Duodenal mucosa (tissue), 2 donors: Measurements from ENCODE around the gene STX18.

ENCODE experiments used
- H3K27ac ChIP-seq: one replicate; pipeline ENCODE4 v1.7.0; 2013; ENCODE audit warnings: low read depth, low read length
- H3K27me3 ChIP-seq, 2 donors: one replicate each; pipeline ENCODE4 v1.7.0; 2013; ENCODE audit warnings: low read length in 2 of 2, control low read depth in 1 of 2; ENCODE audit not compliant: insufficient read depth in 2 of 2, control insufficient read depth in 1 of 2
- H3K36me3 ChIP-seq, 2 donors: one replicate each; pipeline ENCODE4 v1.7.0; 2013; ENCODE audit warnings: low read length in 2 of 2, control low read depth in 1 of 2; ENCODE audit not compliant: insufficient read depth in 2 of 2, control insufficient read depth in 1 of 2
- H3K4me1 ChIP-seq, 2 donors: one replicate each; pipeline ENCODE4 v1.7.0; 2013; ENCODE audit warnings: low read length in 2 of 2, control low read depth in 1 of 2; ENCODE audit not compliant: insufficient read depth in 2 of 2, control insufficient read depth in 1 of 2
- H3K4me3 ChIP-seq, 2 donors: one replicate each; pipeline ENCODE4 v1.7.0; 2013; ENCODE audit warnings: low read length in 2 of 2, low read depth in 1 of 2
- H3K9ac ChIP-seq, 2 donors: one replicate each; pipeline ENCODE4 v1.7.0; 2013; ENCODE audit warnings: low read length in 2 of 2, low read depth in 1 of 2
- H3K9me3 ChIP-seq, 2 donors: one replicate each; pipeline ENCODE4 v1.7.0; 2013; ENCODE audit warnings: low read length in 2 of 2, control low read depth in 1 of 2; ENCODE audit not compliant: control insufficient read depth in 1 of 2

STX18 gene

DNA sequence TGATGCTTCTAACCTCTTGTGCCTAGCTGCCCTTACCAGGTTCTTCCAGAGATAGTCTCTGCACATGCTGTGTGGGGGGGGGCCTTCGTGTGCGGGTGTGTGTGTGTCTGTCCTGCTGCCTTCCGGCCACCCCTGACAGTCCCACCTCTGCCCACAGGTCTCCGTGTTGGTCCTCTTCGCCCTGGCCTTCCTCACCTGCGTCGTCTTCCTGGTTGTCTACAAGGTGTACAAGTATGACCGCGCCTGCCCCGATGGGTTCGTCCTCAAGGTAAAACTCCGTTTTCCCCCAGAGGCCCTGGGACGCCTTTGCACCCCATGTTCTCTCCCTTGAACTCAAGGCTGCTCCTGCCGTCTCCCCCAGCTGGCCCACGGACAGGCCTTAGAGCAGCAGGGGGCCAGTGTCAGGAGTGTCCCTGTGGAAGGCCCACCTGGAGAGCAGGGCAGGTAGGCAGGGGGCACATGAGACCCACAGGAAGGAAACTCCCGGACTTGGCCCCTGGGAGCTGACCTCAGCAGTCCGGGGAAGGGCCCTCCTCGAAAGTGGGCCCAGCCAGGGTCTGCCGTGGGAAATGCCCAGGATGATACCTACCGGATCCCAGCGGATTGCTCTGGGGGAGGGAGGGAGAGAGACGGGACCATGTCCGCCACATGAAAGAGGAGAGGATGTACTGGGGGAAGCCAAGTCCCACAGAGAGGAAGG is 132.3 kb downstream of the STX18 start:
- Histone ChIP-seq H3K4me1 (no peaks in the 10 kb centered on the region), H3K4me3 (no peak overlapping the region), H3K9ac (no peak overlapping the region), H3K9me3 (no peaks in the 10 kb centered on the region), H3K27ac (no peak overlapping the region), H3K27me3 (no peaks in the 10 kb centered on the region), H3K36me3 (no peaks in the 10 kb centered on the region)

DNA sequence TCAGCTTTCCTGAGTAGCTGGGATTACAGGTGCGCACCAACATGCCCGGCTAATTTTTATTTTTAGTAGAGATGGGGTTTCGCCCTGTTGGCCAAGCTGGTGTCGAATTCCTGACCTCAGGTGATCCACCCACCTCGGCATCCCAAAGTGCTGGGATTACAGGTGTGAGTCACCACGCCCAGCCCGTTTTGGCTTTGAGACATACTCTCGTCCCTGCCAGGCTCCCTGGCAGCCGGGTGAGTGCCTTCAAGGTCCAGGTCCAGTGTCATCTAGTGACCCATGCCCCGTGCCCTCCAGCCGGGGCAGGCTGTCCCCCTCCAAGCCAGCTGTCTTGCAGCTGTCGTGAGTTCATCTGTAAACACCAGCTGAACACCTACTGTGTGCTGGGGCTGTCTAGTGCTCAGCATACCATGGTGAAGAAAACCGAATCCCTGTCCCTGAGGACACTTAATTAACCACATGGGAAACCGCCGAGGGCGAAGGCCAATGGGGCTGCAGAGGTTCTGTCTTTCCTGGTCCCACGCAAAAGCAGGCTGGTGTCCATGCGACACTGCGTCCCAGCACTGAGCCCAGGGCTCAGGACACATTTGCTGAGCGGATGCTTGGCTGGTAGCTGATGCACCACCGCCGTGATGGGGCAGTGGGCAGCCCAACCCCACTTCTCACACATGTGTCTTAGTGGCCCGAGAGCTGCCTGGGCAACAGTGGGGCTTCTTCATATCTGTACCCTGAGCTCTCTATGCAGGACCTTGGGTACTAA is 133.1 kb downstream of the STX18 start:
- Histone ChIP-seq H3K9me3 (no peaks in the 10 kb centered on the region), H3K27me3 (no peaks in the 10 kb centered on the region)

DNA sequence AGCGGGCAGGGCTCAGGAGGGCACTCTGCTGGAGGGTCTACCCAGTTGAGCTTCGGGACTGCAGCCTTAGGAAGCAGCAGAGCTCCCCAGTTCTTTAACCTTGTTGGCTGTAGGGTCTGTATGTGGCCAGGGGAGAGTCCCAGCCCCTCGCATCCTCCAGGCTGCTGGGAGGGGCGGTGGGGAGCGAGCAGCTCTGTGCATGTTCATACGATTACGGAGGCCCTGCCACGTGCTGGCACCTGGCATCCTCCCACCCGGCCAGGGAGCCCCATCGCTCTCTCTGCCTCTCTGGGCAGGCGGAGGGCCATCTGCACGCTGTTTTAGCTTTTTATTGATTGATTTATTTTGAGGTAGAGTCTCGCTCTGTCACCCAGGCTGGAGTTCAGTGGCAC is 133.7 kb downstream of the STX18 start:
- Histone ChIP-seq H3K27me3 (no peaks in the 10 kb centered on the region), H3K36me3 (no peaks in the 10 kb centered on the region), H3K9ac (no peak overlapping the region), H3K9me3 (no peaks in the 10 kb centered on the region), H3K4me3 (no peak overlapping the region), H3K4me1 (no peaks in the 10 kb centered on the region), H3K27ac (no peak overlapping the region)

More for the DNA sequence above, 133.1 kb downstream of the STX18 start:
- no peaks in the 10 kb centered on the region for H3K36me3 ChIP-seq
- no peak overlapping the region for H3K9ac ChIP-seq
- no peak overlapping the region for H3K4me3 ChIP-seq
- no peak overlapping the region for H3K27ac ChIP-seq
- no peaks in the 10 kb centered on the region for H3K4me1 ChIP-seq

DNA sequence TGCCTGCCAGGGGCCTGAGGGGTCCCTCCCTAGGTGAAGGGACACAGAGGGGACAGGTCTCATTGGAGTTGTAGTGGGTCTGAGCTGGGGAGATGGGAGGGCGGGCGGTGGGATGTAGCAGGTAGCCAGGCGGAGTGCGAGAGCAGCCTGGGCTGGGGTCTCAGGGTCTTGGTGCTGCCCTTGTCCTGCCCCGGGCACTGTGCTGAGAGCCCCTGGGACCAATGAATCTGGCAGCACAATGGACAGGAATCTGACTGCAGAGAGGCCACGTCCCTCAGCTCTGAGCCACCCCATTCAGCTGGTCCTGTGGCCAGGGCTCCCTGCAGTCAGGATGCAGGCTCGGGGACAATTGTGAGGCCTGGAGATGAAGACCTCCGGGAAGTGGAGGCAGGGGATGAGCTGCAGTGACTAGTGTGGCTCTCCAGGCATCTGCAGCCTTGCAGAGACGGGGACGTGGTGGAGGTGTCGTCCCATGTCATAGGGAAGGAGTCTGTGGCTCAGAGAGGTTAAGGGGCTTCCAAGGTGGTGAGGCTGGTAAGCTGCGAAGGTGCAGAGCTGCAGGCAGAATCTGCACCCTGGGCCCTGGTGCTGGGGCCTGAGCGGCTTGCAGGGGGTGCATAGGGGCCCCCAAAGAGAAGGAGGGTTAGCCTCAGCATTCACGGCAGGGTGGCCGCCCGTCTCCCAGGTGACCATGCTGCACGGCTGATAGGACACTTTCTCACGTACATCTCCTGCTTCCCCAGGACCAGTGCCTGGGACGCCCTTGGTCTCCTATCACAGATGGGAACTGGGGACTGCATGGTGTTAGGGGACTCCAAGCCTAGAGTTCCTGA is 134.3 kb downstream of the STX18 start:
- no peak overlapping the region for H3K27ac ChIP-seq

DNA sequence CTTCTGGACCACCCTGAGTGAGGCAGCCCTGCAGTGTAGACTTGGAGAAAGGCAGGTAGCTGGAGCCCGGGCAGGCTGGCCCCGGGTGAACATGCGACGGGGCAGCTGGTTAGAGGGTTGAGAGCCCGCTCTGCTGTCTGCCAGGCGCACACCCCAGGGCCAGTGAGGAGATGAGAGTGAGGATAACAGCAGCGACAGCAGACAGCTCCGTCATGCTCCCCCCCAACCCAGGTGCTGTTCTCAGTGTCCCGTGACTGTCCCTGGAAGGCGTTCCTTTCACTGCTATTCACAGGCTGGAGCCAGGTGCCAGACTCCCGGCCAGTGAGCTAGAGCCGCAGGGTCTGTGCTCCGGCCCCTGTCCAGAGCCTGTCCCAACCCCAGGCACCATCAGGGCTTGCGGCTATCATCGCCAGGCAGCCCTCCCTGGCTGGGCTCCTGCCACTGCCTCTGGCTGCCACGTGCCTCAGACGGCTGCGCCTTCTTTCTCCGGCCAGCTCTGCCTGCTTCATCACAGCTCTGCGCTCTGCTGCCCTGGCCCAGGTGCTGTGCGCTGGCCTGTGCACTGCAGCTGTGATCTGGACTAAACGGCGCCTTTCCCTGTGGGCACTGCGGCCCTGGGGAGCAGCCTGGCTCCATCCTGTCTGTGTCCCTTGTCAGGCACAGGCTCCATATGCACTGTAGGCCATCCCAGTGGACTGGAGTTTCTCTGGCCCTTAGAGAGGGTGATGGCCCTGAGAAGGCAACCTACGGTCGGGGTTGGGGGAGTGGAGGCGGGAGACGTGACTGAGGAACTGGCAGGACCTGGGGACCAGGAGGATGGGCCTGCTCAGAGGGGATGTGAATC is 135.2 kb downstream of the STX18 start:
- no peaks in the 10 kb centered on the region for H3K9me3 ChIP-seq
- H3K36me3 ChIP-seq: no peaks in the 10 kb centered on the region
- H3K27me3 ChIP-seq: no peaks in the 10 kb centered on the region
- H3K9ac ChIP-seq: no peak overlapping the region
- no peak overlapping the region for H3K4me3 ChIP-seq
- no peak overlapping the region for H3K27ac ChIP-seq
- no peaks in the 10 kb centered on the region for H3K4me1 ChIP-seq

More for the DNA sequence above, 134.3 kb downstream of the STX18 start:
- H3K36me3 ChIP-seq: no peaks in the 10 kb centered on the region
- H3K27me3 ChIP-seq: no peaks in the 10 kb centered on the region
- no peak overlapping the region for H3K9ac ChIP-seq
- no peaks in the 10 kb centered on the region for H3K4me1 ChIP-seq
- no peak overlapping the region for H3K4me3 ChIP-seq
- no peaks in the 10 kb centered on the region for H3K9me3 ChIP-seq

DNA sequence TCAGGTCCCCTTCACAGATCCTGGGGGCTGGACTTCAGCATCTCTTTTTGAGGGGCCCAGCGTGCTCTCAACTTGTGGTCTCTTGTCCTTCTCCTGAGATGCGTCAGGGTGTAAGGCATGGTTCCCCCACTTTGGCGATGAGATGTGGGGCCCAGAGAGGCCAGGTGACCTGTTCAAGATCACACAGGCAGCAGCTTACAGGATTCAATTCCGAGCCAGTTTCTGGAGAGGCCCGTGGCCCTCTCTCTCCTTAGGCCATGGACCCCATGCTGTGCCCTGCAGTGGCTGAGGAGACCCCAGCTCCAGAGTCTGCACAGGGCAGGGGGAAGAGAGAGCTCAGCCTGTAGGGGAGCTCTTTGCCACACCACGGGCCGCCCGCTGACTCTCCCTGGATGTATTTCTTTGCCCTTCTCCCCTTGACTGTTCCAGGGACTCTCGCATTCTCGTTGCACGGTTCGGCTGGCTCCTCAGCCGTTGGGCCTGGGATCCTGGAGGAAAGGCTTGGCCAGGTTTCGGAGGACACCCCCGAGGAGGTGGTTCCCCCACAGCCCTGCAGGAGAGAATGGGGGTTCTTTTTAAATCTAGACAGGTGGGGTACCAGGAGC is 136.4 kb downstream of the STX18 start:
- Histone ChIP-seq H3K9ac (no peak overlapping the region), H3K27me3 (no peaks in the 10 kb centered on the region), H3K4me3 (no peak overlapping the region), H3K4me1 (no peaks in the 10 kb centered on the region), H3K36me3 (no peaks in the 10 kb centered on the region), H3K27ac (no peak overlapping the region), H3K9me3 (no peaks in the 10 kb centered on the region)

DNA sequence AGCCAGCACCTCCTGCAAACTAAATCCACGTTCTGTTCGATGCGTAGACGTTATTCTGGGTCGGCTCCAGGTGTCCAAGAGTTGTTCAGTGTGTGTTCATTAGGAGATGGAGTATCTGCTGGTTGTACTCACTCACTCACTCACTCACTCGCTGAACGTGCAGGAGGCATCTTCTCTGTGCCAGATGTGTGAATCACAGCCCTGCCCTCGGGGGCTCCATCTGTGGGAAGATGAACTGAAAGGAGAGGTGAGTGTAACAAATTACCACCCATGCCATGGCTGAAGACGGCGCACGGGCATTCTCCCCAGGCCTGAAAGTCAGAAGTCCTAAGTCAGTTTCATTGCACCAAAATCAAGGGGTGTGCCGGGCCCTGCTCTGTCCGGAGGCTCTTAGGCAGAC is 138.9 kb downstream of the STX18 start:
- Histone ChIP-seq H3K27me3 (no peaks in the 10 kb centered on the region), H3K9ac (no peak overlapping the region), H3K4me3 (no peak overlapping the region), H3K4me1 (no peaks in the 10 kb centered on the region), H3K27ac (no peak overlapping the region), H3K36me3 (no peaks in the 10 kb centered on the region), H3K9me3 (no peaks in the 10 kb centered on the region)

DNA sequence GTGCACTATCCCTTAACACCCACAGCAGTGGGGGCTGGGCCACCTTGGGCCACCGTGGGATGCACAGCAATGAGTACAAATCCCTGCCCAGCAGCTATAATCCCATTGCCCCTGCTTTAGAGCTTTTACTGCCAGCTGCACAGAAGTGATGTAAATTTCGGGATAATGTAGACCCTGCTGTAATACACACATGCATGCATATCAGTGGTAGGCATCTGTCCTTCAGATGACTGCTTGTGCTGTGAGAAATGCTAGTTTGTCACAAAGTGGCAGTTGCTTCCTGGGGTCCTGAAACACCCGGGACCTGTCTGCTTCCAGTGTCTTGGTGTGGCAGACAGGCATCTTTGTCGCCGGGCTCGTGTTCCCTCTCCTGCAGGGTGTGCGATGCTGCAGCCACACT is 140.8 kb downstream of the STX18 start:
- no peaks in the 10 kb centered on the region for H3K4me1 ChIP-seq
- H3K36me3 ChIP-seq: no peaks in the 10 kb centered on the region
- no peaks in the 10 kb centered on the region for H3K27me3 ChIP-seq
- H3K4me3 ChIP-seq: no peak overlapping the region
- no peak overlapping the region for H3K27ac ChIP-seq
- H3K9ac ChIP-seq: no peak overlapping the region
- H3K9me3 ChIP-seq: no peaks in the 10 kb centered on the region

DNA sequence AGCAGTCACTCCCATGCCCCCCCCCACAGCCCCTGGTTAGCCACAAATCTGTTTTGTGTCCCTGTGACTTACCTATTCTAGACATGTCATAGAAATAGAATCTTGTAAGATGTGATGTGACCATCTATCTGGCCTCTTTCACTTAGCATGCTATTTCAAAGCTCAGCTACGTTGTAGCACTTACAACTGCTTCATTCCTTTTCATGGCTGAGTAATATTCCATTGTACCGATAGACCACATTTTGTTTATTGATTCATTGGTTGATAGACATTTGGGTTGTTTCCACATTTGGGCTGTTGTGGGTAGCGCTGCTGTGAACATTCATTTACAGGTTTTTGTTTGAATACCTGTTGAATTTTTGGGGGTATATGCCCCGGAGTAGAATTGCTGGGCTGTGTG is 143.4 kb downstream of the STX18 start:
- Histone ChIP-seq H3K9me3 (no peaks in the 10 kb centered on the region), H3K4me1 (no peaks in the 10 kb centered on the region), H3K36me3 (no peaks in the 10 kb centered on the region), H3K27ac (no peak overlapping the region), H3K4me3 (no peak overlapping the region), H3K9ac (no peak overlapping the region), H3K27me3 (peaks cover 6% of the 10 kb centered on the region in 2 donors)
